Measurements from ENCODE around the gene GALNS. TPM values are rescaled to one million over a fixed set of nuclear protein-coding genes. Genes with fewer than 3 reads are reported as not detected.

Gene GALNS
- total and polyA plus RNA-seq, 2 of the 13 experiments (the other 11 are each of a cell fraction or from before 2014, with no cell fraction given): 9.2 to 9.8 TPM

DNA sequence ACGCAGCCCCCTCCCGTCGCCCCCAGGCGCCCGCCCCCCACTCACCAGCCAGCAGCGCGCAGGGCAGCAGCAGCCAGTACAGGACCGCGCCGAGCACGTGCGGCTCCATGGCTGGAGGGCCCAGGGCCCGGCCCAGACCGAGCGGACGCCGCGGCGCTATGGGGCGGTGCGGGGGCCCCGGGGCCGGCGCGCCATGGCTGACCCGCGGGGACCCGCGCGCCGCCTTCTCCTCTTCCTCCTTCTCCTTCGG is 72.0 kb downstream of the GALNS start (continued):
- TF ChIP-seq, protein P1, sequence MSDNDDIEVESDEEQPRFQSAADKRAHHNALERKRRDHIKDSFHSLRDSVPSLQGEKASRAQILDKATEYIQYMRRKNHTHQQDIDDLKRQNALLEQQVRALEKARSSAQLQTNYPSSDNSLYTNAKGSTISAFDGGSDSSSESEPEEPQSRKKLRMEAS (IDR thresholded peaks at IDR 0.05): peak; percentile 79
- TF ChIP-seq, protein P2, sequence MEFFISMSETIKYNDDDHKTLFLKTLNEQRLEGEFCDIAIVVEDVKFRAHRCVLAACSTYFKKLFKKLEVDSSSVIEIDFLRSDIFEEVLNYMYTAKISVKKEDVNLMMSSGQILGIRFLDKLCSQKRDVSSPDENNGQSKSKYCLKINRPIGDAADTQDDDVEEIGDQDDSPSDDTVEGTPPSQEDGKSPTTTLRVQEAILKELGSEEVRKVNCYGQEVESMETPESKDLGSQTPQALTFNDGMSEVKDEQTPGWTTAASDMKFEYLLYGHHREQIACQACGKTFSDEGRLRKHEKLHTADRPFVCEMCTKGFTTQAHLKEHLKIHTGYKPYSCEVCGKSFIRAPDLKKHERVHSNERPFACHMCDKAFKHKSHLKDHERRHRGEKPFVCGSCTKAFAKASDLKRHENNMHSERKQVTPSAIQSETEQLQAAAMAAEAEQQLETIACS (CRISPR knock-in tag; IDR thresholded peaks at IDR 0.05): peak; percentile 27; the same call in 1 of the 2 replicates
- TF ChIP-seq, protein P3, sequence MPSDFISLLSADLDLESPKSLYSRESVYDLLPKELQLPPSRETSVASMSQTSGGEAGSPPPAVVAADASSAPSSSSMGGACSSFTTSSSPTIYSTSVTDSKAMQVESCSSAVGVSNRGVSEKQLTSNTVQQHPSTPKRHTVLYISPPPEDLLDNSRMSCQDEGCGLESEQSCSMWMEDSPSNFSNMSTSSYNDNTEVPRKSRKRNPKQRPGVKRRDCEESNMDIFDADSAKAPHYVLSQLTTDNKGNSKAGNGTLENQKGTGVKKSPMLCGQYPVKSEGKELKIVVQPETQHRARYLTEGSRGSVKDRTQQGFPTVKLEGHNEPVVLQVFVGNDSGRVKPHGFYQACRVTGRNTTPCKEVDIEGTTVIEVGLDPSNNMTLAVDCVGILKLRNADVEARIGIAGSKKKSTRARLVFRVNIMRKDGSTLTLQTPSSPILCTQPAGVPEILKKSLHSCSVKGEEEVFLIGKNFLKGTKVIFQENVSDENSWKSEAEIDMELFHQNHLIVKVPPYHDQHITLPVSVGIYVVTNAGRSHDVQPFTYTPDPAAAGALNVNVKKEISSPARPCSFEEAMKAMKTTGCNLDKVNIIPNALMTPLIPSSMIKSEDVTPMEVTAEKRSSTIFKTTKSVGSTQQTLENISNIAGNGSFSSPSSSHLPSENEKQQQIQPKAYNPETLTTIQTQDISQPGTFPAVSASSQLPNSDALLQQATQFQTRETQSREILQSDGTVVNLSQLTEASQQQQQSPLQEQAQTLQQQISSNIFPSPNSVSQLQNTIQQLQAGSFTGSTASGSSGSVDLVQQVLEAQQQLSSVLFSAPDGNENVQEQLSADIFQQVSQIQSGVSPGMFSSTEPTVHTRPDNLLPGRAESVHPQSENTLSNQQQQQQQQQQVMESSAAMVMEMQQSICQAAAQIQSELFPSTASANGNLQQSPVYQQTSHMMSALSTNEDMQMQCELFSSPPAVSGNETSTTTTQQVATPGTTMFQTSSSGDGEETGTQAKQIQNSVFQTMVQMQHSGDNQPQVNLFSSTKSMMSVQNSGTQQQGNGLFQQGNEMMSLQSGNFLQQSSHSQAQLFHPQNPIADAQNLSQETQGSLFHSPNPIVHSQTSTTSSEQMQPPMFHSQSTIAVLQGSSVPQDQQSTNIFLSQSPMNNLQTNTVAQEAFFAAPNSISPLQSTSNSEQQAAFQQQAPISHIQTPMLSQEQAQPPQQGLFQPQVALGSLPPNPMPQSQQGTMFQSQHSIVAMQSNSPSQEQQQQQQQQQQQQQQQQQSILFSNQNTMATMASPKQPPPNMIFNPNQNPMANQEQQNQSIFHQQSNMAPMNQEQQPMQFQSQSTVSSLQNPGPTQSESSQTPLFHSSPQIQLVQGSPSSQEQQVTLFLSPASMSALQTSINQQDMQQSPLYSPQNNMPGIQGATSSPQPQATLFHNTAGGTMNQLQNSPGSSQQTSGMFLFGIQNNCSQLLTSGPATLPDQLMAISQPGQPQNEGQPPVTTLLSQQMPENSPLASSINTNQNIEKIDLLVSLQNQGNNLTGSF (CRISPR knock-in tag; IDR thresholded peaks at IDR 0.05): peak; percentile 78; the same call in 1 of the 2 replicates
- TF ChIP-seq FOXM1 (CRISPR knock-in tag; IDR thresholded peaks at IDR 0.05): 0 out of 2 replicates have a peak, but pooled peaks have one; percentile 19
- TF ChIP-seq, protein P4, sequence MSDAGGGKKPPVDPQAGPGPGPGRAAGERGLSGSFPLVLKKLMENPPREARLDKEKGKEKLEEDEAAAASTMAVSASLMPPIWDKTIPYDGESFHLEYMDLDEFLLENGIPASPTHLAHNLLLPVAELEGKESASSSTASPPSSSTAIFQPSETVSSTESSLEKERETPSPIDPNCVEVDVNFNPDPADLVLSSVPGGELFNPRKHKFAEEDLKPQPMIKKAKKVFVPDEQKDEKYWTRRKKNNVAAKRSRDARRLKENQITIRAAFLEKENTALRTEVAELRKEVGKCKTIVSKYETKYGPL (CRISPR knock-in tag; IDR thresholded peaks at IDR 0.05): peak; percentile 64; the same call in 1 of the 2 replicates
- TF ChIP-seq, protein P5, sequence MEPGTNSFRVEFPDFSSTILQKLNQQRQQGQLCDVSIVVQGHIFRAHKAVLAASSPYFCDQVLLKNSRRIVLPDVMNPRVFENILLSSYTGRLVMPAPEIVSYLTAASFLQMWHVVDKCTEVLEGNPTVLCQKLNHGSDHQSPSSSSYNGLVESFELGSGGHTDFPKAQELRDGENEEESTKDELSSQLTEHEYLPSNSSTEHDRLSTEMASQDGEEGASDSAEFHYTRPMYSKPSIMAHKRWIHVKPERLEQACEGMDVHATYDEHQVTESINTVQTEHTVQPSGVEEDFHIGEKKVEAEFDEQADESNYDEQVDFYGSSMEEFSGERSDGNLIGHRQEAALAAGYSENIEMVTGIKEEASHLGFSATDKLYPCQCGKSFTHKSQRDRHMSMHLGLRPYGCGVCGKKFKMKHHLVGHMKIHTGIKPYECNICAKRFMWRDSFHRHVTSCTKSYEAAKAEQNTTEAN (CRISPR knock-in tag; conservative IDR thresholded peaks at IDR 0.05): peak; percentile 24; the same call in 1 of the 2 replicates
- TF ChIP-seq ZMYM4 (CRISPR knock-in tag; IDR thresholded peaks at IDR 0.05): no peak
- TF ChIP-seq FOXO1 (CRISPR knock-in tag; IDR thresholded peaks at IDR 0.05): 0 out of 2 replicates have a peak, but pooled peaks have one; percentile 34
- peak; percentile 56; the same call in 1 of the 2 replicates for TF ChIP-seq MYC (CRISPR knock-in tag; IDR thresholded peaks at IDR 0.05; ENCODE audit: borderline replicate concordance)
- 0 out of 2 replicates have a peak, but pooled peaks have one; percentile 20 for TF ChIP-seq PAX8 (CRISPR knock-in tag; IDR thresholded peaks at IDR 0.05; ENCODE audit: borderline replicate concordance)
- TF ChIP-seq SRY (CRISPR knock-in tag; IDR thresholded peaks at IDR 0.05): peak; percentile 39; the same call in 1 of the 2 replicates
- TF ChIP-seq SKI (IDR thresholded peaks at IDR 0.05; ENCODE audit: partially characterized antibody): peak; percentile 3
- TF ChIP-seq ISL2 (CRISPR knock-in tag; IDR thresholded peaks at IDR 0.05): 0 out of 2 replicates have a peak, but pooled peaks have one; percentile 22
